OCI-LY1 (cell line): Measurements from ENCODE around the gene KCNJ15.

Source experiments
- H2AFZ ChIP-seq: fragments of 200-600 bp; sonication (generic), shearing (Covaris generic); 2 replicates; pipeline ENCODE4 v1.6.0; 2014; ENCODE audit warnings: antibody characterized with exemption, mild to moderate bottlenecking, low read length
- H3F3A ChIP-seq: fragments of 200-600 bp; sonication (generic), shearing (Covaris generic); 2 replicates; pipeline ENCODE4 v1.6.0; 2014; ENCODE audit warnings: mild to moderate bottlenecking, antibody characterized with exemption, low read length, moderate library complexity; ENCODE audit not compliant: insufficient read depth
- H3K27ac ChIP-seq: fragments of 200-600 bp; sonication (generic); 2 replicates; pipeline ENCODE4 v1.5.1; 2014; ENCODE audit warnings: low read length, mixed run types, mild to moderate bottlenecking, low read depth; ENCODE audit not compliant: poor library complexity, severe bottlenecking
- H3K27me3 ChIP-seq: fragments of 200-600 bp; sonication (generic); 2 replicates; pipeline ENCODE4 v1.6.0; 2014; ENCODE audit warnings: antibody characterized with exemption, mild to moderate bottlenecking, low read length, moderate library complexity; ENCODE audit not compliant: insufficient read depth
- H3K36me3 ChIP-seq: fragments of 200-600 bp; sonication (generic); 2 replicates; pipeline ENCODE4 v1.6.1; 2014; ENCODE audit warnings: mild to moderate bottlenecking, antibody characterized with exemption, low read length, moderate library complexity, mixed read lengths; ENCODE audit not compliant: insufficient read depth
- H3K4me1 ChIP-seq: fragments of 200-600 bp; sonication (generic); 2 replicates; pipeline ENCODE4 v1.5.1; 2014; ENCODE audit warnings: mild to moderate bottlenecking, low read length, moderate library complexity; ENCODE audit not compliant: insufficient read depth, severe bottlenecking
- H3K4me2 ChIP-seq: fragments of 200-600 bp; sonication (generic), shearing (Covaris generic); 2 replicates; pipeline ENCODE4 v1.6.1; 2014; ENCODE audit warnings: low read length
- H3K4me3 ChIP-seq: fragments of 200-600 bp; sonication (generic); 2 replicates; pipeline ENCODE4 v1.5.1; 2014; ENCODE audit warnings: low read length, low read depth, mild to moderate bottlenecking, mixed read lengths; ENCODE audit not compliant: poor library complexity, severe bottlenecking
- H3K79me2 ChIP-seq: fragments of 200-600 bp; shearing (Covaris generic); 2 replicates; pipeline ENCODE4 v1.6.1; 2016; ENCODE audit warnings: mixed run types, low read length, mixed read lengths; ENCODE audit not compliant: insufficient read depth
- H3K9ac ChIP-seq: fragments of 200-600 bp; sonication (generic), shearing (Covaris generic); 2 replicates; pipeline ENCODE4 v1.6.1; 2014; ENCODE audit warnings: mild to moderate bottlenecking, low read length, mixed read lengths
- H3K9me2 ChIP-seq: fragments of 200-600 bp; sonication (generic), shearing (Covaris generic); 2 replicates; pipeline ENCODE4 v1.6.1; 2014; ENCODE audit warnings: low read depth, mild to moderate bottlenecking, low read length, mixed read lengths
- H3K9me3 ChIP-seq: fragments of 200-600 bp; shearing (Covaris generic); 2 replicates; pipeline ENCODE4 v1.6.1; 2014; ENCODE audit warnings: low read length, mixed read lengths
- H4K20me1 ChIP-seq: fragments of 200-600 bp; sonication (generic), shearing (Covaris generic); 2 replicates; pipeline ENCODE4 v1.6.0; 2016; ENCODE audit warnings: mild to moderate bottlenecking, low read length; ENCODE audit not compliant: insufficient read depth
- EZH2 ChIP-seq: fragments of 200-600 bp; sonication (generic), shearing (Covaris generic); IDR thresholded peaks from 2 replicates; pipeline ENCODE4 v1.8.0; 2017; ENCODE audit warnings: borderline replicate concordance, mixed run types, mild to moderate bottlenecking, antibody characterized with exemption, low read length, moderate library complexity, mixed read lengths
- TF ChIP-seq, protein P1 (sequence below): fragments of 200-600 bp; sonication (generic), shearing (Covaris generic); IDR thresholded peaks from 2 replicates; pipeline ENCODE4 v1.5.1; 2017; ENCODE audit warnings: mild to moderate bottlenecking, antibody characterized with exemption, low read length, moderate library complexity, mixed read lengths

The KCNJ15 gene

DNA sequence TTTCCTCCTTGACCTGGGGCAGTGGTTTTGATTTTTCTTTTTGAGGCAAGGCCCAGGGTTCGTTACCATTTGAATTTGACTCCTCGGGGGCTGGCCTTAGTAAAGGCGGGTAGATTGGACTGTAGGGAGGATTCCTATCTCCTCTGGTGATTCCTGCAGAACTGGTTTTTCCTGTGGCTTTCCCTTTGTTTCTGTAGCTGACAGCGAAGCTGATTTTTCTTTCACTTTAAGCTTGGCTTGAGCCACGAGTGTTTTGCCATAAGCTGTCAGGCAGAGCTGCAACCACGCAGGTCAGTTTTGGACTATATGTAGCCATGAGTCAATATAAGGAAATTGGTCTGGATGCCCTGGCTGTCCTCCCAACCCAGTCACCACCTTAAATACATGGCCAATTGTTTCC is 28.7 kb upstream of the KCNJ15 start:
- Histone ChIP-seq H3K36me3 (no peaks in the 10 kb centered on the region), H3K4me1 (no peaks in the 10 kb centered on the region), H3F3A (no peaks in the 10 kb centered on the region), H3K4me3 (no peak overlapping the region), H3K27ac (no peak overlapping the region), H3K9me2 (no peaks in the 10 kb centered on the region), H3K9me3 (peaks cover 17% of the 10 kb centered on the region), H3K9ac (no peak overlapping the region), H4K20me1 (no peaks in the 10 kb centered on the region), H3K79me2 (no peaks in the 10 kb centered on the region), H2AFZ (no peak overlapping the region), H3K27me3 (no peaks in the 10 kb centered on the region), H3K4me2 (no peak overlapping the region)
- TF ChIP-seq EZH2 = no peak
- TF ChIP-seq, protein P1, sequence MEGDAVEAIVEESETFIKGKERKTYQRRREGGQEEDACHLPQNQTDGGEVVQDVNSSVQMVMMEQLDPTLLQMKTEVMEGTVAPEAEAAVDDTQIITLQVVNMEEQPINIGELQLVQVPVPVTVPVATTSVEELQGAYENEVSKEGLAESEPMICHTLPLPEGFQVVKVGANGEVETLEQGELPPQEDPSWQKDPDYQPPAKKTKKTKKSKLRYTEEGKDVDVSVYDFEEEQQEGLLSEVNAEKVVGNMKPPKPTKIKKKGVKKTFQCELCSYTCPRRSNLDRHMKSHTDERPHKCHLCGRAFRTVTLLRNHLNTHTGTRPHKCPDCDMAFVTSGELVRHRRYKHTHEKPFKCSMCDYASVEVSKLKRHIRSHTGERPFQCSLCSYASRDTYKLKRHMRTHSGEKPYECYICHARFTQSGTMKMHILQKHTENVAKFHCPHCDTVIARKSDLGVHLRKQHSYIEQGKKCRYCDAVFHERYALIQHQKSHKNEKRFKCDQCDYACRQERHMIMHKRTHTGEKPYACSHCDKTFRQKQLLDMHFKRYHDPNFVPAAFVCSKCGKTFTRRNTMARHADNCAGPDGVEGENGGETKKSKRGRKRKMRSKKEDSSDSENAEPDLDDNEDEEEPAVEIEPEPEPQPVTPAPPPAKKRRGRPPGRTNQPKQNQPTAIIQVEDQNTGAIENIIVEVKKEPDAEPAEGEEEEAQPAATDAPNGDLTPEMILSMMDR = no peak

DNA sequence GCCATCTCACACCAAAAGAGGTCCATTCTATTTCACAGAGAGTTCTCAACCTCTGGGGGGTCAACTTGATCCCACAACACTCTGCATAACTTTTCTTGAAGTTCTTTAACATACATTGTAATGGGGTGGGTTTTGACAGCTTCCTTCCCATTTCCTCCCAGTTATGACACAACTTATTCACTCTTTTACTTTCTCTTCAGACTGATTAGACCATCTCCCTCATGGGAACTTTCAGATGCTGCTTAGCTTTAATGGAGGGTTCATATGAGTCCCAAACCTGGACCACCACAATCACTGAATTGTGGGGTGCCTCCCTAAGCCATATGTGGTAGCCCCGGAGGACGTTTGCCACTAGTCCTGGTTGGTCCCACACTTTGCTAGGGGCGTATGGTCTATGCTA is 28.3 kb upstream of the KCNJ15 start:
- no peaks in the 10 kb centered on the region for H3K36me3 ChIP-seq
- no peak overlapping the region for H3K4me3 ChIP-seq
- H3F3A ChIP-seq = no peaks in the 10 kb centered on the region
- no peaks in the 10 kb centered on the region for H3K27me3 ChIP-seq
- no peaks in the 10 kb centered on the region for H3K9me2 ChIP-seq
- no peak for TF ChIP-seq EZH2
- TF ChIP-seq, protein P1 = no peak
- H4K20me1 ChIP-seq = no peaks in the 10 kb centered on the region
- no peaks in the 10 kb centered on the region for H3K4me1 ChIP-seq
- H3K4me2 ChIP-seq = no peak overlapping the region
- H3K79me2 ChIP-seq = no peaks in the 10 kb centered on the region
- peaks cover 16% of the 10 kb centered on the region for H3K9me3 ChIP-seq
- no peak overlapping the region for H2AFZ ChIP-seq
- no peak overlapping the region for H3K27ac ChIP-seq
- no peak overlapping the region for H3K9ac ChIP-seq

DNA sequence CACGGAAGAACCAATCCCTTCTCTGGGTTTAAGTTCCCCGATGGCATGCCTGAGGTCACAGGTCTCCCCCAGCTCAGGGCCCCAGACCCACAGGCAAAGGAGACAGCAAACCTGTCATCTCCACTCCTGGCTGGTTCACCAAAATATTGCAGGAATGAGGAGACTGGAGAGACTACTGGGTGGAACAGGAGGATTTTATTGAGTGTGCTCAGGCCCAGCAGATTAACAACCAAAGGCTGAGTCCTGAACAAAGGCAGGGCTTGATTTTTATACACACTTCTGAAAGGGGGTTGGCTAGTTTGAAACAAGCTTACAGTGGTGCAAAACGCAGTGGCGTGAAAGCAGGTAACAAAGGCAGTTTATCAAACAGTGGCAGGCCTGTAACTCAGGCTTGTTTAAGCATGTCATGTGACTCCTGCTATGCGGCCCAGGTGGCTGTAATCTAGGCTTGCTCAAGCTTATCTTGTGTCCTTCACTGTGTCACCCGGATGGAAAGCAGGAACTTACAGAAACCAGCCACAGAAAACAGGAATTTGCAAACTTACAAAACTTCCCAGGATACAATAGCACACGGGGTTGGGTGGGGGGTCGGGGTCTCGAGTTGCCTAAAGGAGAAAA is 27.4 kb upstream of the KCNJ15 start:
- Histone ChIP-seq H3K9ac (no peak overlapping the region), H3K27me3 (no peaks in the 10 kb centered on the region), H4K20me1 (no peaks in the 10 kb centered on the region), H3K4me1 (no peaks in the 10 kb centered on the region), H3K9me2 (no peaks in the 10 kb centered on the region), H3K36me3 (no peaks in the 10 kb centered on the region), H3K4me2 (no peak overlapping the region), H3F3A (no peaks in the 10 kb centered on the region), H3K27ac (no peak overlapping the region), H3K79me2 (no peaks in the 10 kb centered on the region), H3K9me3 (0 out of 2 replicates have a peak, but pooled peaks cover 11% of the 10 kb centered on the region), H3K4me3 (no peak overlapping the region), H2AFZ (no peak overlapping the region)
- TF ChIP-seq, protein P1 = no peak
- no peak for TF ChIP-seq EZH2
